Calu3 (cell line): ENCODE data around the gene ARHGAP29. TPM values are rescaled to one million over a fixed set of nuclear protein-coding genes. Genes with fewer than 3 reads are reported as not detected.
A peak's percentile ranks its signal among the peaks of the same experiment; 100 is the strongest.

Experiments
- BruUV-seq: library from RNA; stranded (reverse); fragments of 400-500 nt; replicated peaks from 2 replicates; lab custom pipeline; 2021; lab: Mats Ljungman, UMichigan
- CTCF ChIA-PET: fragments of 300-600 bp; sonication (Branson Sonifier 250); formaldehyde crosslinking; loops from one replicate; lab custom pipeline; 2022; ENCODE audit warnings: antibody characterized with exemption; lab: Charles Lee
- DNase-seq: peaks from one replicate; pipeline ENCODE4 v3.0.0; 2022
- H3K27ac Mint-ChIP-seq: one replicate; pipeline ENCODE4 v1.8.0; 2022; ENCODE audit warnings: mixed read lengths; ENCODE audit not compliant: unreplicated experiment
- H3K27me3 Mint-ChIP-seq: one replicate; pipeline ENCODE4 v1.8.0; 2022; ENCODE audit warnings: mixed read lengths; ENCODE audit not compliant: unreplicated experiment
- H3K36me3 Mint-ChIP-seq: one replicate; pipeline ENCODE4 v1.8.0; 2022; ENCODE audit warnings: mild to moderate bottlenecking, moderate library complexity, mixed read lengths; ENCODE audit not compliant: insufficient read depth, unreplicated experiment
- H3K4me1 Mint-ChIP-seq: one replicate; pipeline ENCODE4 v1.8.0; 2022; ENCODE audit warnings: mild to moderate bottlenecking, low read depth, mixed read lengths; ENCODE audit not compliant: unreplicated experiment
- H3K4me3 Mint-ChIP-seq: one replicate; pipeline ENCODE4 v1.8.0; 2022; ENCODE audit warnings: mild to moderate bottlenecking, low read depth, moderate library complexity, mixed read lengths; ENCODE audit not compliant: unreplicated experiment
- H3K9me3 Mint-ChIP-seq: one replicate; pipeline ENCODE4 v1.8.0; 2022; ENCODE audit warnings: low read depth, mixed read lengths; ENCODE audit not compliant: unreplicated experiment
- intact Hi-C: fragments of 100-400 bp; cut with micrococcal nuclease; formaldehyde crosslinking; loops from one replicate; pipeline ENCODE4 v1.10.0; 2022; ENCODE audit not compliant: unreplicated experiment
- total RNA-seq: library from RNA; stranded (reverse); gene quantifications from 2 replicates; pipeline ENCODE4 v1.2.3, GENCODE V29; 2022
- TF ChIP-seq, protein P1 (sequence below): fragments of 200-600 bp; IDR thresholded peaks from one replicate; pipeline ENCODE4 v1.8.0; 2022; ENCODE audit warnings: antibody characterized with exemption; ENCODE audit not compliant: unreplicated experiment

Gene ARHGAP29
- total RNA-seq, 1 experiment from 2014 or later = 57.9 TPM

DNA sequence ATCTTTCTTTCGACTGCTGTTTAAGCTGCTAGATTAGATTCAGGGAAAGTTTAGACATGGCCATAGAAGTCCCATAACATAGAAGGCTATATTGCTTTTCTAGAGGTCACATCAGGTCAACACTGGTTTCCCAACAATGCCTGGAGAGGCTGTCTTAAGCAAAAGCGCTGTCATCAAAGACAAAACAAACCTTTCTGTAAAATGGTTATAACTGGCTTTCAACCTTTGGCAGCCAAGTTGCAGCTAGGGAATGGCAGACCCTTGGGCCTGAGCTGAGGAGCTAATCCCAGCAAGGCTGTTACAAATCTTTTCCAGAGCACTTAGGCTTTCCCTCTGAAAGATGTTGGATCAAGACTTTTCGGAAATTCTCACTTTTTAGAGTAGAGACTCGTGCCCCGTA, 105.3 kb downstream of the ARHGAP29 start:
- no peak overlapping the region for H3K27ac Mint-ChIP-seq
- TF ChIP-seq, protein P1, sequence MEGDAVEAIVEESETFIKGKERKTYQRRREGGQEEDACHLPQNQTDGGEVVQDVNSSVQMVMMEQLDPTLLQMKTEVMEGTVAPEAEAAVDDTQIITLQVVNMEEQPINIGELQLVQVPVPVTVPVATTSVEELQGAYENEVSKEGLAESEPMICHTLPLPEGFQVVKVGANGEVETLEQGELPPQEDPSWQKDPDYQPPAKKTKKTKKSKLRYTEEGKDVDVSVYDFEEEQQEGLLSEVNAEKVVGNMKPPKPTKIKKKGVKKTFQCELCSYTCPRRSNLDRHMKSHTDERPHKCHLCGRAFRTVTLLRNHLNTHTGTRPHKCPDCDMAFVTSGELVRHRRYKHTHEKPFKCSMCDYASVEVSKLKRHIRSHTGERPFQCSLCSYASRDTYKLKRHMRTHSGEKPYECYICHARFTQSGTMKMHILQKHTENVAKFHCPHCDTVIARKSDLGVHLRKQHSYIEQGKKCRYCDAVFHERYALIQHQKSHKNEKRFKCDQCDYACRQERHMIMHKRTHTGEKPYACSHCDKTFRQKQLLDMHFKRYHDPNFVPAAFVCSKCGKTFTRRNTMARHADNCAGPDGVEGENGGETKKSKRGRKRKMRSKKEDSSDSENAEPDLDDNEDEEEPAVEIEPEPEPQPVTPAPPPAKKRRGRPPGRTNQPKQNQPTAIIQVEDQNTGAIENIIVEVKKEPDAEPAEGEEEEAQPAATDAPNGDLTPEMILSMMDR = no peak
- no peaks in the 10 kb centered on the region for H3K4me1 Mint-ChIP-seq
- H3K4me3 Mint-ChIP-seq = no peak overlapping the region
- no peaks in the 10 kb centered on the region for H3K36me3 Mint-ChIP-seq
- H3K27me3 Mint-ChIP-seq = no peaks in the 10 kb centered on the region
- DNase-seq = no peak
- BruUV-seq = no TSS peak
- peaks cover 2% of the 10 kb centered on the region for H3K9me3 Mint-ChIP-seq
- CTCF ChIA-PET = no interaction called here
- intact Hi-C loops = no loop called here

DNA sequence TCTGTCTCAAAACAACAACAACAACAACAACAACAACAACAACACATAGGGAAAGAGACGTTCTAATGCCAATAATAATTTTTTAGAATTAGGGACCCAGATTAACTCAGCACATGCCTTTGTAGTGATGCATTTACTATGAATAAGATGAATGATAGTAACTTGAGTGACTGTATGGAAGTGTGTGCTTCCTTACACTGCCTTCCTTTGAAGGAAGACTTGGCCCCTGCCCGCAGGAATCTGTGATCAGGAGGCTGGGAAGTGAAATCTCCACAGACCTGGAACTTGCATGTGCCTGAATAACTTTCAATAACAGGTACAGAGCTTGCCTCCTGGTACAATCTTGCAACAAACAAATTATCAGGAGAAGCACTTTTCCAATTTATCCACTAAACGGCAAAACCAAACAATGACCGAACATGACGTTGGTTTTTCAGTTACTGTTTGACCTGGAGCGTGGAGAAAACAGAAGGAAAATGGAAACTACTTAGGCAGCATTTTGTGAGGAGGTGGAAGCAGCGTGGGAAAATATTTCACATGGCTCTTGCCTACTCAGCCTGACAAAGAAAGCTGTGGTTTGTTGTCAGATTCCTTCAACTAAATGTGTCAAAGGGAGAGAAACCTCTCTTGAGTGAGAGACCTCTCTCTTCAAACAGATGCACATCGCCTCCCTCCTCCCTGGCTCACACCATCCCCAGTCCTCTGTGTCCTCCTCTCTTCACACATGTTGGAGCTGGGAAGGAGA, 106.4 kb downstream of the ARHGAP29 start:
- Mint-ChIP-seq H3K36me3 (peaks cover under 1% of the 10 kb centered on the region), H3K4me1 (peaks cover 2% of the 10 kb centered on the region), H3K4me3 (no peak overlapping the region), H3K27ac (no peak overlapping the region), H3K9me3 (no peaks in the 10 kb centered on the region), H3K27me3 (no peaks in the 10 kb centered on the region)
- no TSS peak for BruUV-seq
- no peak for DNase-seq
- intact Hi-C loops = no loop called here
- CTCF ChIA-PET = no interaction called here
- TF ChIP-seq, protein P1 = no peak

DNA sequence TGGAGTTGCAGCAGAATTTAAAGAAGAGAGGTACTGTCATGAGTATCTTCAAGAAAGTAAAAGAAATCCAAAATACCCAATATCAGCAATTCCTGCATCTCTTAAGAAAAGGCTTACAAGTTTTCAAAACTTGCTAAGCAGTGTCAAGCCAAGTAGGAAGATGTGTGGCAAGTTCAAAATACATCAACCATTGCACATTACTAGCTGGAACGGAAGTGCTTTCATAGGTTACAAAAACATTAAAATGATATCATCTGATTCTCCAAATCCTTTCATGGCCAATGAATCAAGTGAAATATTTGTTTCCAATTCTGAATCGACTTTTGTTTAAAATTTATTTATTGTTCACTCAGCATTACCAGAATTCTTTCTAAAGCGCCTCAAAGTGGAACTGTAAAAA, 110.7 kb downstream of the ARHGAP29 start:
- no TSS peak for BruUV-seq
- peaks cover 6% of the 10 kb centered on the region for H3K4me1 Mint-ChIP-seq
- intact Hi-C loops = no loop called here
- no peak overlapping the region for H3K4me3 Mint-ChIP-seq
- no peaks in the 10 kb centered on the region for H3K9me3 Mint-ChIP-seq
- no peak for DNase-seq
- peaks cover 5% of the 10 kb centered on the region for H3K36me3 Mint-ChIP-seq
- TF ChIP-seq, protein P1 = no peak
- CTCF ChIA-PET = no interaction called here
- peaks cover 8% of the 10 kb centered on the region for H3K27me3 Mint-ChIP-seq
- H3K27ac Mint-ChIP-seq = no peak overlapping the region

DNA sequence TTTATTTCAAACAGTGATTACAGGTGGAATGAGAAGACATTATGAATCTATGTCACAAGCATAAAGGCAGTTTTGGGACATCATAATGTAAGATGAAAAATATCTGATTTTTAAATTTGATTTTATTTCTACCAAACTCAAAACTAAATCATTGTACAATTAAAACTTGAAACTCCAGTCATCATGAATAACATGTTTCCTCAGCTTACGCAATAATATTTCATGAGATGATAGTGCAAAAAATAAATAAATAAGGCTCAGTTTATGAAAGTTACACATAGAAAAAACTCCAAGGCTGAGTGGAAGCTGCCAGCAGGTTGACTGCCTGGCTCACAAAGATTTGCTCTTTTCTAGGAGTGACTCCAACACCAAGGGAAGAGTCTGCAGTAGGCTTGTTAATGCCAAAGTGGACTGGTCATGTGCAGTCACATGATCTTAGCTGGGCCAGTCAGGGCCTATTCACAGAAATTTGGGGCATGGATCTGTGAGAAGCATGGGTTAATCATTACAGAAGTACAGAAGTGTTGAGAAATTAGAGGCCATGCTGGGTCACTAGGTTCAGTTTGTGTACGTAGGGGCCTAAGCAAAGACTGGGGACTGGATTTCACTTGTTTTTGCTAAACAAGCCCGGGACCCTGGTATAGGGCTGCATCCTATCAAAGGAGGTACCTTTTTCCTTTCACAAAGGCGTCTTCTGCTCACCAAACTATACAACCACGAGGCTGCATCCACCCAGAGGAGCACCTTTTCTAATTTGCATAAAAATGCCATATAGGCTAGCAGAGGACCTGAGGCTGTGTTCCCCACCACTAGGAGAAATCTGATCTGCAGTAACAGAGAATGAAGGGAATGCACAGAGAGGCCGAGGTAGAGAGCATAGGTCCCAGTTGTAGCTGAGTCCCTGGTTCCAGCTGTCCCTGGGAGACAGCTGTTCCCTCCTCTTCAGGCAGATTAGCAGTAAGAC, 111.6 kb downstream of the ARHGAP29 start:
- TF ChIP-seq, protein P1 = no peak
- Mint-ChIP-seq H3K27me3 (peaks cover 8% of the 10 kb centered on the region), H3K27ac (peak overlapping the region; percentile 48), H3K4me1 (peaks cover 6% of the 10 kb centered on the region), H3K4me3 (no peak overlapping the region), H3K9me3 (no peaks in the 10 kb centered on the region), H3K36me3 (peaks cover 5% of the 10 kb centered on the region)
- CTCF ChIA-PET = no interaction called here
- intact Hi-C loops = no loop called here
- BruUV-seq = no TSS peak
- peak; percentile 6 for DNase-seq
